IMR-90 (cell line): ENCODE results near the gene SH3RF2.

Experiments
- CEBPB ChIP-seq: IDR thresholded peaks from 2 replicates; pipeline ENCODE4 v1.6.1; 2012; ENCODE audit warnings: low read depth, low read length, improper control_type of control experiment
- CHD1 ChIP-seq: IDR thresholded peaks from 2 replicates; pipeline ENCODE4 v1.6.1; 2012; ENCODE audit warnings: low read depth, low read length, improper control_type of control experiment
- FOS ChIP-seq: fragments of 150-350 bp; IDR thresholded peaks from 2 replicates; pipeline ENCODE4 v1.6.1; 2016; ENCODE audit warnings: low read depth, low read length
- MAFK ChIP-seq: IDR thresholded peaks from 2 replicates; pipeline ENCODE4 v1.6.1; 2012; ENCODE audit warnings: low read depth, low read length, improper control_type of control experiment
- MXI1 ChIP-seq: IDR thresholded peaks from 2 replicates; pipeline ENCODE4 v1.6.1; 2012; ENCODE audit warnings: low read depth, mild to moderate bottlenecking, low read length, moderate library complexity, borderline replicate concordance
- POLR2A ChIP-seq: IDR thresholded peaks from 2 replicates; pipeline ENCODE4 v1.6.1; 2012; ENCODE audit warnings: mild to moderate bottlenecking, low read depth, low read length
- RAD21 ChIP-seq: IDR thresholded peaks from 2 replicates; pipeline ENCODE4 v1.6.1; 2012; ENCODE audit warnings: low read length, improper control_type of control experiment
- RCOR1 ChIP-seq: IDR thresholded peaks from 2 replicates; pipeline ENCODE4 v1.6.1; 2012; ENCODE audit warnings: mild to moderate bottlenecking, low read length, improper control_type of control experiment; ENCODE audit not compliant: insufficient replicate concordance
- SMC3 ChIP-seq: fragments of 150-350 bp; IDR thresholded peaks from 2 replicates; pipeline ENCODE4 v1.6.1; 2016; ENCODE audit warnings: low read depth, mild to moderate bottlenecking, antibody characterized with exemption, low read length, moderate library complexity
- TF ChIP-seq, protein P1 (sequence below): conservative IDR thresholded peaks from 2 replicates; pipeline ENCODE4 v1.5.1; 2012; ENCODE audit warnings: mild to moderate bottlenecking, low read depth, low read length, improper control_type of control experiment
- TF ChIP-seq, protein P2 (sequence below): fragments of 150-350 bp; IDR thresholded peaks from 2 replicates; pipeline ENCODE4 v1.6.1; 2016; ENCODE audit warnings: low read depth, mild to moderate bottlenecking, low read length, moderate library complexity, borderline replicate concordance

DNA sequence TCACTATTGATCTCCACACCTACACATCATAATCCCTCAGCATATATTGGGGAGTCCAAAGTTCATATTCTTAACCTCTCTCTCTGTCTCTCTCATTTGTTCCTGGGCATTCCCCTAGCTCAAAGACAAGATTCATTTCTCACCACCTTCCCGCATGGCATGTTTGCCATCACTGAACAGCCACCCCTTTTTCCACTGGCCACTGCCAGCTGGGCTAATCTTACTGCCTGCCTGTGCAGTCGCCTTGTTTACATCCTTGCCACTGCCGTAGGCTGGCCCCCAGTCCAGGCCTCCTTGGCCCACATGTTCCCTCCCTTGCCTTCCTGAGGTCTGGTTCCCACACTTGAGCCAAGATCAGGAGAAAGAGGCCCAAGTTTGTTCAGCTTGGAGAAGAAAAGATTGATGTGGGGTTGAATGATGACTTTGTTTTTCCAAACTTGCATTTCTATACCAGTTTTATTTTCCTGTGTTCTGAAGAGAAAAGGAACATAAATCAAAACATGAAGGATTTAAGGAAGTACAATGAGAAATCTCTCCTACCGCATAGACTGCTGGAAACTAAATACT, 88.8 kb downstream of the SH3RF2 start:
- TF ChIP-seq, protein P1, sequence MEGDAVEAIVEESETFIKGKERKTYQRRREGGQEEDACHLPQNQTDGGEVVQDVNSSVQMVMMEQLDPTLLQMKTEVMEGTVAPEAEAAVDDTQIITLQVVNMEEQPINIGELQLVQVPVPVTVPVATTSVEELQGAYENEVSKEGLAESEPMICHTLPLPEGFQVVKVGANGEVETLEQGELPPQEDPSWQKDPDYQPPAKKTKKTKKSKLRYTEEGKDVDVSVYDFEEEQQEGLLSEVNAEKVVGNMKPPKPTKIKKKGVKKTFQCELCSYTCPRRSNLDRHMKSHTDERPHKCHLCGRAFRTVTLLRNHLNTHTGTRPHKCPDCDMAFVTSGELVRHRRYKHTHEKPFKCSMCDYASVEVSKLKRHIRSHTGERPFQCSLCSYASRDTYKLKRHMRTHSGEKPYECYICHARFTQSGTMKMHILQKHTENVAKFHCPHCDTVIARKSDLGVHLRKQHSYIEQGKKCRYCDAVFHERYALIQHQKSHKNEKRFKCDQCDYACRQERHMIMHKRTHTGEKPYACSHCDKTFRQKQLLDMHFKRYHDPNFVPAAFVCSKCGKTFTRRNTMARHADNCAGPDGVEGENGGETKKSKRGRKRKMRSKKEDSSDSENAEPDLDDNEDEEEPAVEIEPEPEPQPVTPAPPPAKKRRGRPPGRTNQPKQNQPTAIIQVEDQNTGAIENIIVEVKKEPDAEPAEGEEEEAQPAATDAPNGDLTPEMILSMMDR, result no peak
- TF ChIP-seq, protein P2, sequence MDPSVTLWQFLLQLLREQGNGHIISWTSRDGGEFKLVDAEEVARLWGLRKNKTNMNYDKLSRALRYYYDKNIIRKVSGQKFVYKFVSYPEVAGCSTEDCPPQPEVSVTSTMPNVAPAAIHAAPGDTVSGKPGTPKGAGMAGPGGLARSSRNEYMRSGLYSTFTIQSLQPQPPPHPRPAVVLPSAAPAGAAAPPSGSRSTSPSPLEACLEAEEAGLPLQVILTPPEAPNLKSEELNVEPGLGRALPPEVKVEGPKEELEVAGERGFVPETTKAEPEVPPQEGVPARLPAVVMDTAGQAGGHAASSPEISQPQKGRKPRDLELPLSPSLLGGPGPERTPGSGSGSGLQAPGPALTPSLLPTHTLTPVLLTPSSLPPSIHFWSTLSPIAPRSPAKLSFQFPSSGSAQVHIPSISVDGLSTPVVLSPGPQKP, result no peak
- TF ChIP-seq POLR2A (no peak), SMC3 (no peak), CEBPB (no peak), MXI1 (no peak), FOS (no peak), MAFK (no peak), CHD1 (no peak), RAD21 (no peak), RCOR1 (no peak)
